Left hindlimb (tissue), 1 donor: ENCODE results near the gene LRBA.
"Not testable (repeated sequence)": the region's sequence is repeated elsewhere in the genome, so short reads cannot be mapped to it uniquely, and the experiment has no call there.

ENCODE experiments used
- DNase-seq: peaks from one replicate; pipeline ENCODE4 v3.0.0-alpha.2; 2018

The LRBA gene

DNA sequence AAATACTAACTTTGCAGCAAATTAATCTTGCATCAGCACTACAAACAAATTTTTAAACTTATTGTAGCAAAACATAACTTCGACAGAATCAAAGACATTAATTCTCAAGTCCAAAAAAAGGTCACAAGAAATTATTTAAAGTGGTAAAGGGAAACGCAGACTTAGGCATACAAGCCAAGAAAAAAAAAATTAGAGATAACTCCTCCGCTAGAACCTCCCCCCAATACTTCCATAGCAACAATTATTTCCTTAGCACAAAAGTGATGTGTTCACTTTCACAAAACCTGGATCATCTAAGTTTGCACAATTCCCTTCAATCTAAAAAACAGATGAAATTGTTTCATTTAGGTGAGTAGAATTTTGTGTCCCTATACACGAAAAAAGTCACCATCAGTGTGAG is 1.1 kb downstream of the LRBA start:
- no peak for DNase-seq

GRCh38 chr4:151013491-151013890 is 1.6 kb downstream of the LRBA start:
- no peak for DNase-seq

GRCh38 chr4:151012820-151013219 is 2.3 kb downstream of the LRBA start:
- no peak for DNase-seq

DNA sequence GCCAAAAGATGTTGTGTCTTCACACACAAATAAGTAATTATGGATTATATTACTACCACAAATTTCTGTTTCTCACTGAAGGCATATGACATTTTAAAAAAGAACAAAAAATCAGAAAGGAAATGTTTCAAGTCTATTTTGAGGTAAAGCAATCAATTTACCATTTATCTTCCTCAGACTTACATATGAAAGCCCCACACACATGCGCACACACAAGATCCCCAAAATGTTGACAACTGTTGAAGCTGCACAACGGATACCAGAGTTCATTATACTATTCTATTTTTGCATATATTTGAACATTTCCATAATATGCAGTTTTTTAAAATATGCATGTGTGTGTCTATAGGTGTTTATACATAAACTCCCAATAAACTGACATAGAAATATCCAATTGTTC is 2.7 kb downstream of the LRBA start:
- DNase-seq = no peak

DNA sequence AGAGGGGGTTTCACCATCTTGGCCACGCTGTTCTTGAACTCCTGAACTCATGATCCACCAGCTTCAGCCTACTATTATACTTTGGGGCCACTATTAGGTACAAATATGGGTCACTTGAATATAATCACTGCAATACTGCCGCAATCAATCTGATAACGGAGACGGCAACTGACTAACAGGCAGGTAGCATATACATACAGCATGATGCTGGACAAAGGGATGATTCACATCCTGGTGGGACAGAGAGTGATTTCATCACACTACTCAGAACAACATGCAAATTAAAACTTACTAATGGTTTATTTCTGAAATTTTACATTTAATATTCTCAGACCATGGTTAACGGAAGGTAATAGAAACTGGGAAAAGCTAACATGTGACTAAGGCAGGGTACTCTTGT is 10.9 kb downstream of the LRBA start:
- DNase-seq = no peak

- no peak for DNase-seq
These were observed 14.2 kb downstream of the LRBA start for GRCh38 chr4:151000747-151001429.

- DNase-seq = no peak
These were observed 16.0 kb downstream of the LRBA start for GRCh38 chr4:150999086-150999485.

GRCh38 chr4:150997141-150997540 is 17.9 kb downstream of the LRBA start:
- no peak for DNase-seq

- DNase-seq = no peak
These were observed 20.4 kb downstream of the LRBA start for GRCh38 chr4:150994721-150995120.

DNA sequence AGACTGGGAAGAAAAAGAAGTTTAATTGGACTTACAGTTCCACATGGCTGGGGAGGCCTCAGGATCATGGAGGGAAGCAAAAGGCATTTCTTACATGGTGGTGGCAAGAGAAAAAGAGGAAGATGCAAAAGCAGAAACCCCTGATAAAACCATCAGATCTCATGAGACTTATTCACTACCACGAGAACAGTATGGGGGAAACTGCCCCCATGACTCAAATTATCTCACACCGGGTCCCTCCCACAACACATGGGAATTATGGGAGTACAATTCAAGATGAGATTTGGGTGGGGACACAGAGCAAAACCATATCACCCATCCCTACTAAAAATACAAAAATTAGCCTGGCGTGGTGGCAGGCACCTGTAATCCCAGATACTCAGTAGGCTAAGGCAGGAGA is 21.5 kb downstream of the LRBA start:
- DNase-seq = not testable (repeated sequence)

DNA sequence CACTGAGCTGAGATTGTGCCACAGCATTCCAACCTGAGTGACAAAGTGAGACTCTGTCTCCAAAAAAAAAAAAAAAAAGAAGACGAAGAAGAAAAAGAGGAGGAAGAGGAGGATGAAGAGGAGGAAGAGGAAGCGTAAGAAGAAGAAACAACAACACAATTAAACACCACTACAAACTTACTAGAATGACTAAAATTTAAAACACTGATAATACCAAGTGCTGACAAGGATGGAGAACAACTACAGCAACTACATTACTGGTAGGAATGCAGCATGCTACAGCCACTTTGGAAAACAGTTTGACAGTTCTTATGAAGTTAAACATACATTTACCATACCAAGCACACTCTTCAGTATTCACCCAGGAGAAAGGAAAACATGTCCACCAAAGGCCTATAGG is 24.1 kb downstream of the LRBA start:
- no peak for DNase-seq

GRCh38 chr4:150990250-150990649 is 24.8 kb downstream of the LRBA start:
- DNase-seq = no peak

DNA sequence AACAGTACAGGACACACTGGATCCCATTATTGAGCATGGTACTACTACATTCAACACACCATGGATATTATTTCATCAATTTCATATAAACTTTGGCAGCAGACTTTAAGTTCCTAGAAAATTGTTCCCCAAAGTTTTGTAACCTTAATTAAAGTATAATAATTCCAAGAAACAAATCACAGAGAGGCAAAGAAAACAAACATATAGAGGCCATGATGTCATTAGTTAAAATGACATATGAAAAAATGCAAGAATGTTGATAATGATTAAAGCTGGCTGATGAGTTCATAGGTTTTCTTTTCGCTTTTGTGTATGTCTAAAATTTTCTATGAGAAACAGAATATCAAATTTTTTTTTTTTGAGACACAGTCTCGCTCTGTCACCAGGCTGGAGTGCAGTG is 26.8 kb downstream of the LRBA start:
- DNase-seq = no peak

GRCh38 chr4:150987204-150987603 is 27.9 kb downstream of the LRBA start:
- no peak for DNase-seq

GRCh38 chr4:150986085-150986484 is 29.0 kb downstream of the LRBA start:
- DNase-seq = no peak

- DNase-seq = no peak
These were observed 31.2 kb downstream of the LRBA start for GRCh38 chr4:150983851-150984250.

- DNase-seq = no peak
These were observed 32.4 kb downstream of the LRBA start for GRCh38 chr4:150982557-150983233.

GRCh38 chr4:150978738-150979575 is 36.1 kb downstream of the LRBA start:
- DNase-seq = no peak

- no peak for DNase-seq
These were observed 38.5 kb downstream of the LRBA start for GRCh38 chr4:150976478-150977118.

- DNase-seq = no peak
These were observed 40.3 kb downstream of the LRBA start for GRCh38 chr4:150974750-150975149.

DNA sequence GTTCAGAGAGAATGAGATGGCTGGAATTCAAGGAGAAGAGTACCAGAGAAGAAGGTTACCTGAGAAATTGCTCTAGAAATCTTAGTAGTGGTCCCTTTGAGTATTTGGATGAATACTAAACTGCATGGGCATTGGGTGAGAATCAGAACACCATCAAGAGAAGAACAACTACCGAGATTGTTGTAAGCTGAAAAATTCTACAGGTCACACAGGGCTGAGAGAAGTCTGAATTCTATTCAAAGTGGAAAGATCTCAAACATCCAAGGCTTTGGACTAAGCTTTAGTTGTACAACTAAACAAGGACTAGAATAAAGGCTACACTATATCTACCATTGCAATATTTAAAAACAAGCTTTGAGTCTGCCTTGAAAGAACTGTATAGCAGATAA is 40.8 kb downstream of the LRBA start:
- DNase-seq = no peak

- DNase-seq = no peak
These were observed 41.3 kb downstream of the LRBA start for GRCh38 chr4:150973626-150974251.

DNA sequence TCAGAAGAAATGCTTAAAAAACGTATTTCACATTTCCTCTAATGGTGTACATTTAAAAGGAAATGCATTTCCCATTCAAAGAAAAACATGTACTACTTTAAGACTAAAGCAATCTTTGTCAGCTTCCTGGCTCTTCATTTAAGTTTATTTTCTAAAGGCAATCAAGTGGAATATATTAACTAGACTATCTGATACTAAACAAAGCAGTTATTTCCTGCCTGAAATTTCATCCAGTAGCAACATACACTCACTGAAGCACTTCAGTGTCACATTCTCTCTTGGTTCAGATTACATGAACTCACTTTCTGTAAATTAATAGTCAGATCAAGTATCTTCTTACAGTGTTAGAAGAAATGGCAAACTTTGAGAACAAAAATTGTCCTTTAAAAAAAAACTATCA is 42.5 kb downstream of the LRBA start:
- DNase-seq = no peak
